ENCODE measurements around the gene TRPC4AP. TPM values are rescaled to one million over a fixed set of nuclear protein-coding genes. Genes with fewer than 3 reads are reported as not detected.

The TRPC4AP gene
- total RNA-seq, 1 experiment from 2014 or later, result 48.6 TPM

- RAD21 ChIA-PET (ENCODE audit: low non-redundant PET in 1 of 2, low total read pairs in 2 of 2, uncharacterized antibody in 2 of 2, unreplicated experiment in 2 of 2), result no interaction called here
- H4K20me1 ChIP-seq (ENCODE audit: insufficient read depth), result peaks cover 13% of the 10 kb centered on the region; the same call in 1 of the 2 replicates
- intact Hi-C loops (cut with micrococcal nuclease), result no loop called here
Measured at GRCh38 chr20:35062478-35062877, 30.1 kb downstream of the TRPC4AP start.

DNA sequence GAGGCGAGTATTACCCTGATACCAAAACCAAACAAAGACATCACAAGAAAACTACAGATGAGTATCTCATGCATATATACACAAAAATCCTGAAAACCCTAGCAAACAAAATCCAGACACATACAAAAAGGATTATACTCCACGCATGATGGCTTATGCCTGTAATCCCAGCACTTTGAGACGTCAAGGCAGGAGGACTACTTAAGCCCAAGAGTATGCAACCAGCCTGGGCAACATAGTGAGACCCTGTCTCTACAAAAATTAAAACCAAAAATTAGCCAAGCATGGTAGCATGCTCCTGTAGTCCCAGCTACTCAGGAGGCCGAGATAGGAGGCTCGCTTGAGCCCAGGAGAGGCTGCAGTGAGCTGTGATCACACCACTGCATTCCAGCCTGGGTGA lies 32.4 kb downstream of the TRPC4AP start:
- Histone ChIP-seq H3K79me2 (ENCODE audit: insufficient read depth, low read length) (peaks cover 63% of the 10 kb centered on the region), H3K4me3 (replicated peaks in 1 of 2; ENCODE audit: low read depth in 1 of 2, low read length in 2 of 2) (no peak overlapping the region), H3K4me1 (ENCODE audit: control insufficient read depth in 1 of 2, insufficient read depth in 2 of 2, low read length in 2 of 2) (no peaks in the 10 kb centered on the region), H4K20me1 (ENCODE audit: insufficient read depth) (peaks cover 13% of the 10 kb centered on the region; the same call in 1 of the 2 replicates), H3K9ac (ENCODE audit: low read length) (no peak overlapping the region), H3K9me2 (ENCODE audit: insufficient read depth) (no peaks in the 10 kb centered on the region), H3K27ac (ENCODE audit: low read depth, low read length) (no peak overlapping the region), H2AFZ (ENCODE audit: low read depth, low read length, poor library complexity, severe bottlenecking) (no peak overlapping the region), H3K4me2 (ENCODE audit: low read length) (no peak overlapping the region), H3K36me3 (ENCODE audit: control insufficient read depth in 1 of 2, insufficient read depth in 2 of 2, low read length in 2 of 2) (no peaks in the 10 kb centered on the region), H3K9me3 (ENCODE audit: control insufficient read depth in 1 of 2, insufficient read depth in 1 of 2, low read depth in 1 of 2, low read length in 2 of 2) (no peaks in the 10 kb centered on the region), H3K27me3 (ENCODE audit: insufficient read depth, low read length) (no peaks in the 10 kb centered on the region)
- CTCF ChIA-PET, result no interaction called here
- POLR2A ChIA-PET, result no interaction called here
- BruUV-seq (replicated peaks), result no TSS peak
- ATAC-seq, result no peak
- intact Hi-C loops (cut with micrococcal nuclease), result no loop called here
- RAD21 ChIA-PET (ENCODE audit: low non-redundant PET in 1 of 2, low total read pairs in 2 of 2, uncharacterized antibody in 2 of 2, unreplicated experiment in 2 of 2), result no interaction called here
- no peak for DNase-seq (ENCODE audit: low read depth, low spot score)
- TF ChIP-seq SP1 (IDR thresholded peaks at IDR 0.05; ENCODE audit: low read depth), result no peak
- no peak for TF ChIP-seq MAX (IDR thresholded peaks at IDR 0.05)
- no peak for TF ChIP-seq YY1 (IDR thresholded peaks at IDR 0.05; ENCODE audit: extremely low read depth, insufficient replicate concordance, low read depth, low read length)
- no peak for TF ChIP-seq ZNF274 (IDR thresholded peaks at IDR 0.05; ENCODE audit: low read depth, low read length)
- TF ChIP-seq, protein P1, sequence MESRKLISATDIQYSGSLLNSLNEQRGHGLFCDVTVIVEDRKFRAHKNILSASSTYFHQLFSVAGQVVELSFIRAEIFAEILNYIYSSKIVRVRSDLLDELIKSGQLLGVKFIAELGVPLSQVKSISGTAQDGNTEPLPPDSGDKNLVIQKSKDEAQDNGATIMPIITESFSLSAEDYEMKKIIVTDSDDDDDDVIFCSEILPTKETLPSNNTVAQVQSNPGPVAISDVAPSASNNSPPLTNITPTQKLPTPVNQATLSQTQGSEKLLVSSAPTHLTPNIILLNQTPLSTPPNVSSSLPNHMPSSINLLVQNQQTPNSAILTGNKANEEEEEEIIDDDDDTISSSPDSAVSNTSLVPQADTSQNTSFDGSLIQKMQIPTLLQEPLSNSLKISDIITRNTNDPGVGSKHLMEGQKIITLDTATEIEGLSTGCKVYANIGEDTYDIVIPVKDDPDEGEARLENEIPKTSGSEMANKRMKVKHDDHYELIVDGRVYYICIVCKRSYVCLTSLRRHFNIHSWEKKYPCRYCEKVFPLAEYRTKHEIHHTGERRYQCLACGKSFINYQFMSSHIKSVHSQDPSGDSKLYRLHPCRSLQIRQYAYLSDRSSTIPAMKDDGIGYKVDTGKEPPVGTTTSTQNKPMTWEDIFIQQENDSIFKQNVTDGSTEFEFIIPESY (IDR thresholded peaks at IDR 0.05; ENCODE audit: extremely low read depth, insufficient replicate concordance, low read length), result no peak
- no peak for TF ChIP-seq JUND (IDR thresholded peaks at IDR 0.05)
- TF ChIP-seq EZH2phosphoT487 (IDR thresholded peaks at IDR 0.05; ENCODE audit: borderline replicate concordance), result no peak
- no peak for TF ChIP-seq POLR2A (IDR thresholded peaks at IDR 0.05; ENCODE audit: borderline replicate concordance, extremely low read depth, insufficient read depth, insufficient read length)
- no peak for TF ChIP-seq EZH2 (IDR thresholded peaks at IDR 0.05)

More at GRCh38 chr20:35062478-35062877, 30.1 kb downstream of the TRPC4AP start:
- no peak overlapping the region for H2AFZ ChIP-seq (ENCODE audit: low read depth, low read length, poor library complexity, severe bottlenecking)
- no peak overlapping the region for H3K27ac ChIP-seq (ENCODE audit: low read depth, low read length)
- H3K9ac ChIP-seq (ENCODE audit: low read length), result no peak overlapping the region
- no peaks in the 10 kb centered on the region for H3K9me2 ChIP-seq (ENCODE audit: insufficient read depth)
- H3K36me3 ChIP-seq (ENCODE audit: control insufficient read depth in 1 of 2, insufficient read depth in 2 of 2, low read length in 2 of 2), result no peaks in the 10 kb centered on the region
- ChIA-PET POLR2A (no interaction called here), CTCF (no interaction called here)
- H3K9me3 ChIP-seq (ENCODE audit: control insufficient read depth in 1 of 2, insufficient read depth in 1 of 2, low read depth in 1 of 2, low read length in 2 of 2), result no peaks in the 10 kb centered on the region
- H3K4me1 ChIP-seq (ENCODE audit: control insufficient read depth in 1 of 2, insufficient read depth in 2 of 2, low read length in 2 of 2), result no peaks in the 10 kb centered on the region
- H3K79me2 ChIP-seq (ENCODE audit: insufficient read depth, low read length), result peaks cover 85% of the 10 kb centered on the region
- no peaks in the 10 kb centered on the region for H3K27me3 ChIP-seq (ENCODE audit: insufficient read depth, low read length)
- no TSS peak for BruUV-seq (replicated peaks)
- H3K4me3 ChIP-seq (replicated peaks in 1 of 2; ENCODE audit: low read depth in 1 of 2, low read length in 2 of 2), result no peak overlapping the region
- H3K4me2 ChIP-seq (ENCODE audit: low read length), result no peak overlapping the region
- no peak for DNase-seq (ENCODE audit: low read depth, low spot score)
- no peak for TF ChIP-seq POLR2A (IDR thresholded peaks at IDR 0.05; ENCODE audit: borderline replicate concordance, extremely low read depth, insufficient read depth, insufficient read length)
- no peak for TF ChIP-seq ELF1 (IDR thresholded peaks at IDR 0.05; ENCODE audit: borderline replicate concordance, low read depth)
- no peak for TF ChIP-seq JUND (IDR thresholded peaks at IDR 0.05)
- TF ChIP-seq, protein P2, sequence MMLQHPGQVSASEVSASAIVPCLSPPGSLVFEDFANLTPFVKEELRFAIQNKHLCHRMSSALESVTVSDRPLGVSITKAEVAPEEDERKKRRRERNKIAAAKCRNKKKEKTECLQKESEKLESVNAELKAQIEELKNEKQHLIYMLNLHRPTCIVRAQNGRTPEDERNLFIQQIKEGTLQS (IDR thresholded peaks at IDR 0.05), result no peak
- no peak for TF ChIP-seq SP1 (IDR thresholded peaks at IDR 0.05; ENCODE audit: low read depth)
- TF ChIP-seq, protein P1 (IDR thresholded peaks at IDR 0.05; ENCODE audit: extremely low read depth, insufficient replicate concordance, low read length), result no peak
- no peak for TF ChIP-seq YY1 (IDR thresholded peaks at IDR 0.05; ENCODE audit: extremely low read depth, insufficient replicate concordance, low read depth, low read length)
- no peak for ATAC-seq
